Lung (tissue), 12 donors: Measurements from ENCODE around the gene TM4SF4. TPM values are rescaled to one million over a fixed set of nuclear protein-coding genes. Genes with fewer than 3 reads are reported as not detected.

ENCODE experiments used
- ATAC-seq: fragments of 200-7000 bp; cut with Tn5 transposase; one replicate; pipeline ENCODE4 v1.9.1; 2020; ENCODE audit warnings: moderate number of reproducible peaks; ENCODE audit not compliant: insufficient read depth, low FRiP score
- DNase-seq, 3 donors: peaks; one replicate each; pipeline ENCODE4 v3.0.0-alpha.2; 2013 to 2017
- H3K27ac ChIP-seq, 2 donors: one replicate each; pipeline ENCODE4 v1.5.1; 2013; ENCODE audit warnings: mild to moderate bottlenecking in 2 of 2, moderate library complexity in 2 of 2, control low read depth in 1 of 2, inconsistent platforms in 1 of 2, low read depth in 1 of 2, low read length in 1 of 2
- H3K27me3 ChIP-seq, 3 donors: one replicate each; pipeline ENCODE4 v1.5.1; 2013; ENCODE audit warnings: low read length in 2 of 3; ENCODE audit not compliant: control insufficient read depth in 3 of 3, insufficient read depth in 3 of 3
- H3K36me3 ChIP-seq, 4 donors: one replicate each; pipeline ENCODE4 v1.5.1; 2013; ENCODE audit warnings: low read length in 4 of 4, mild to moderate bottlenecking in 1 of 4, moderate library complexity in 1 of 4; ENCODE audit not compliant: control insufficient read depth in 4 of 4, insufficient read depth in 4 of 4
- H3K4me1 ChIP-seq, 5 donors: one replicate each; pipeline ENCODE4 v1.5.1; 2013; ENCODE audit warnings: low read length in 5 of 5, mild to moderate bottlenecking in 2 of 5, moderate library complexity in 1 of 5; ENCODE audit not compliant: control insufficient read depth in 5 of 5, insufficient read depth in 5 of 5
- H3K4me3 ChIP-seq: one replicate; pipeline ENCODE4 v1.5.1; 2013; ENCODE audit warnings: mild to moderate bottlenecking, control low read depth, moderate library complexity
- H3K9ac ChIP-seq, 2 donors: one replicate each; pipeline ENCODE4 v1.5.1; 2013; ENCODE audit warnings: low read length in 2 of 2, control low read depth in 1 of 2; ENCODE audit not compliant: insufficient read depth in 1 of 2
- H3K9me3 ChIP-seq, 4 donors: one replicate each; pipeline ENCODE4 v1.5.1; 2013; ENCODE audit warnings: low read length in 3 of 4, mild to moderate bottlenecking in 1 of 4, moderate library complexity in 1 of 4; ENCODE audit not compliant: control insufficient read depth in 4 of 4, insufficient read depth in 3 of 4
- CTCF ChIP-seq: IDR thresholded peaks from 2 replicates; pipeline ENCODE4 v1.5.1; 2012; ENCODE audit warnings: mild to moderate bottlenecking; ENCODE audit errors: control extremely low read depth, extremely low read depth
- WGBS, 2 donors: extraction: QIAGEN DNeasy Blood & Tissue Kit; methylation state at CpG; one replicate each; pipeline ENCODE4 v1.1.7; 2013; 5-methylcytosine and 5-hydroxymethylcytosine counted together
- polyA plus RNA-seq, 2 donors: library from polyadenylated mRNA; stranded (reverse); fragments of 200-250 nt; gene quantifications; one replicate each; pipeline ENCODE4 v1.2.1, GENCODE V29; 2013
- total RNA-seq, 2 donors: library from RNA; depleted of rRNA in 1 of 2; stranded (reverse); fragments of >200 nt in 1 of 2; gene quantifications; one replicate each; pipeline ENCODE4 v1.2.1, GENCODE V29; 2014 to 2021
- donor health status: control.
- donor health status: control.
- donor health status: Bipolar disorder and iron deficiency.
- donor health status: healthy.
- donor health status: DM: yes; HTN: yes; CAD: no.

TM4SF4 gene
- total and polyA plus RNA-seq, 4 donors, result 0.22 to 4.4 (median 2.0) TPM

- ATAC-seq (peak; percentile 75), DNase-seq (no peak)
- WGBS, 2 donors, result 77 to 88% methylated on average over 4 of the region's 4 CpGs
- Histone ChIP-seq H3K36me3 (no peaks in the 10 kb centered on the region), H3K4me1 (peaks cover 0 to 5% (median 0%) of the 10 kb centered on the region in 5 donors), H3K4me3 (no peak overlapping the region), H3K27me3 (no peaks in the 10 kb centered on the region), H3K27ac (no peak overlapping the region), H3K9ac (no peak overlapping the region), H3K9me3 (no peaks in the 10 kb centered on the region)
- TF ChIP-seq CTCF, result no peak
Observed at GRCh38 chr3:149466192-149466591, 8.3 kb upstream of the TM4SF4 start.

GRCh38 chr3:149468504-149469212 is 5.8 kb upstream of the TM4SF4 start:
- no peak for ATAC-seq
- H3K36me3 ChIP-seq, result no peaks in the 10 kb centered on the region

GRCh38 chr3:149470381-149470780 is 4.1 kb upstream of the TM4SF4 start:
- no peak for TF ChIP-seq CTCF
- ATAC-seq, result no peak
- no peak overlapping the region for H3K4me3 ChIP-seq
- no peaks in the 10 kb centered on the region for H3K9me3 ChIP-seq
- H3K27me3 ChIP-seq, result no peaks in the 10 kb centered on the region
- DNase-seq, result no peak
- 67 to 85% methylated on average over 3 of the region's 3 CpGs for WGBS, 2 donors
- no peak overlapping the region for H3K9ac ChIP-seq
- H3K36me3 ChIP-seq, result no peaks in the 10 kb centered on the region
- peak overlapping the region in 1 of 2 donors; percentile 6 for H3K27ac ChIP-seq
- H3K4me1 ChIP-seq, result peaks cover 0 to 15% (median 3%) of the 10 kb centered on the region in 5 donors

More at GRCh38 chr3:149468504-149469212, 5.8 kb upstream of the TM4SF4 start:
- Histone ChIP-seq H3K4me1 (peaks cover 0 to 6% (median 4%) of the 10 kb centered on the region in 5 donors), H3K27ac (no peak overlapping the region), H3K9me3 (no peaks in the 10 kb centered on the region), H3K9ac (no peak overlapping the region), H3K4me3 (no peak overlapping the region), H3K27me3 (no peaks in the 10 kb centered on the region)
- 95 to 99% methylated on average over 2 of the region's 2 CpGs for WGBS, 2 donors
- no peak for TF ChIP-seq CTCF
- no peak for DNase-seq
